Hypothalamus (tissue), 51 donors: ENCODE results near the gene PPP1R27.
A peak's percentile ranks its signal among the peaks of the same experiment; 100 is the strongest.

ENCODE experiments used
- DNase-seq, 51 donors: peaks; one replicate each; lab custom pipeline; 2025; lab: John Stamatoyannopoulos, UW

PPP1R27 gene

DNA sequence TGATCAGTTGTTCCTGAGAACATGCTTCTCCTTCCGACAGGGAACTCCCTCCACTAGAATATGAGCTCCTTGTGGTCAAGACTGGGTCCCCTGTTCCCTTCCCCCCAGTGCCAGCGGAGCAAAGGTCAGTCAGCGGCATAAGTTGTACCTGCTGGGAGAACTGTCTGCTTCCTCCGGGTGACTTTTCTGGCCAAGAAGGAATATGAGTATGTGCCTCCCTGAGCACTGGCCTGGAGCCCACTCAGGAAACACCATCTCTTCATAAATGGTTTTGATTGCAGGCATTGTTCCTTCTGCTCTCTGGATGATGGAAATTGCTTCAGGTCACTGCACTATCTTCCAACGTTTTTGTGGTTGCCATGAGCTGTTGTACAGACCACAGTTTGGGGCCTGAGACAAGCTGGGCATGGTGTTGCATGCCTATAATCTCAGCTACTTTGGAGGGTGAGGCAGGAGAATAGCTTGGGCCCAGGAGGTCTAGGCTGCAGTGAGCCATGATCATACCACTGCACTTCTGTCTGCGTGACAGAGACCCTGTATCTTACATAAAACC, 28.3 kb upstream of the PPP1R27 start:
- no peak for DNase-seq

DNA sequence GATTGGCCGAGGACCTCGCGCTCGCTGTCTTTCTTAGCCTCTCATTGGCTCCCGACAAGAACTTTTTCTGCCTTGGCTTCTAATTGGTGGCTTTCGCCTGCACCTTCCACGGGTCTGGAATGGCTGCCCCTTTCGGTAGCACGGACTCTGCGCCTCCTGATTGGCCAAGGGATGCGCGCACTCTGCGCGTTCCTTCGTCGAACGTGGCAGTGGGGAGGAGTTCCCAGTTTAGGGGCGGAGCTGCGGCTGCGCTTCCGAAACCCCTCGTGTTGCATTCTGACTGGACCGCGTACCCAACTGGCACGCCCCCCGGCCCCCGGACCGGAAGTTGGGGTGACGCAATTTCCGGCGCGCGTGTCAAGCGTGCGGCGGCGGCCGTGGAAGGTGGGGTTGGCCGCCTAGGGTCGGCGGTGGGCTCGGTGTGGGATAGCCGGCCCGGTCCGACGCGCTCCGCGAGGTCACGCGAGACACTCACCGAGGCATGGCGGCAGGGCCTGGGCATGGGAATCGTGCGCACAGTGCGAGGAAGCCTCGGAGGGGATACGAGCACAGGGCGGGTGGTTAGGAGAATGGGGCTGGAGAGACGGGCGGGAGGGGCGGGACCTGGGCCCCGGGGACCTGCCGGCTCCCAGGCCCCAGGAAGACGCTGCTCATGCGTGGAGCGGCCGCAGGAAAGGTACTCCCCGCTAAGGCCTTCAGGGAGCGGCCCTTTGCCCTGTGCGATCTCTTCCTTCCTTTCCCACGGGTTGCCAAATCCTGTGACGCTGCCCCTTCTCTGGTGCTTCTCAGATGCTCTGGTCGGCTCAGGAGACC, 26.1 kb upstream of the PPP1R27 start:
- DNase-seq = peak; percentile 90 to 100 (median 99)

DNA sequence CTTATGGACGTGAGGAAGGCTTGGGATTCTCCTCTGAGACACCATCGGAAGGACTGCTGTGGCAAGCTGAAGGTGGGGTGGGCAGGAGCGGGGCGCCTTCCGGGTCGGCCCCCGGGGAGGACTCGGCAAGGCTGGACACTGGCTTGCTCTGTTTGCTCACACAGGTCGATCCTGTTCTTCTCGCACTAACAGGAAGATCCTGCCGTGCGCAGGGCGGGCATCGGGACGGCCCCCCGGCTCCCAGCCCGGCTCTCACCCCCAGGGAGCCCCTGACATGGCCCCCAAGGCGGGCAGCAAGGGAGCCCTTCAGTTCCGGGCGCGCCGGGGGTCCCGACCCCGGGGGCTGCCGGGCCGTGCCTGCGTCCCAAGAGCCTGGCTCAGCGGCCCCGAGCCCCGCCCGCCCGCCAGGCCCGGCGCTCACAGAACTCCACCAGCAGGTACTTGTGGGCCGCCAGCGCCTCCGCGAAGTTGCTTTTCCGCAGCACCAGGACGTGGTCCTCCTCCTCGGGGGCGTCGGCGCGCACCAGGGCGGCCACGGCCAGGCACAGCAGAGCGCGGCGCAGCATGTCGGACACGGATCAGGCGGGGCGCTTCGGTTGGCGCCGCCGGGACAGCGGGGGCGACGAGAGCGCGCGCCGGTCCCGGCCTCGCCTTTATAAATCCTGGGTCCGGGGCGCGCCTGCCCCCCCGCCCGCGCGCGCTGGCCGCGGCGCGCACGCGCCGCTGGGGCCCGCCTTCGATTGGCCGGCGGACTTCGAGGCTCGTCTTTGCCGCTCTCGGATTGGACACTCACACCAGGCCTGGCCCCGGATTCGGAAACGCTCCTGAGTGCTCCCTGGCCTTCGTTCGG, 25.3 kb upstream of the PPP1R27 start, which contains the start of gene P4HB:
Gene P4HB, minus strand, starts transcription at position 630 of the 850 bp plus-strand sequence. Its CDS starts 64 bp downstream, at position 566.
- peak in 5 of 51 donors; percentile 99 to 100 (median 100) for DNase-seq

DNA sequence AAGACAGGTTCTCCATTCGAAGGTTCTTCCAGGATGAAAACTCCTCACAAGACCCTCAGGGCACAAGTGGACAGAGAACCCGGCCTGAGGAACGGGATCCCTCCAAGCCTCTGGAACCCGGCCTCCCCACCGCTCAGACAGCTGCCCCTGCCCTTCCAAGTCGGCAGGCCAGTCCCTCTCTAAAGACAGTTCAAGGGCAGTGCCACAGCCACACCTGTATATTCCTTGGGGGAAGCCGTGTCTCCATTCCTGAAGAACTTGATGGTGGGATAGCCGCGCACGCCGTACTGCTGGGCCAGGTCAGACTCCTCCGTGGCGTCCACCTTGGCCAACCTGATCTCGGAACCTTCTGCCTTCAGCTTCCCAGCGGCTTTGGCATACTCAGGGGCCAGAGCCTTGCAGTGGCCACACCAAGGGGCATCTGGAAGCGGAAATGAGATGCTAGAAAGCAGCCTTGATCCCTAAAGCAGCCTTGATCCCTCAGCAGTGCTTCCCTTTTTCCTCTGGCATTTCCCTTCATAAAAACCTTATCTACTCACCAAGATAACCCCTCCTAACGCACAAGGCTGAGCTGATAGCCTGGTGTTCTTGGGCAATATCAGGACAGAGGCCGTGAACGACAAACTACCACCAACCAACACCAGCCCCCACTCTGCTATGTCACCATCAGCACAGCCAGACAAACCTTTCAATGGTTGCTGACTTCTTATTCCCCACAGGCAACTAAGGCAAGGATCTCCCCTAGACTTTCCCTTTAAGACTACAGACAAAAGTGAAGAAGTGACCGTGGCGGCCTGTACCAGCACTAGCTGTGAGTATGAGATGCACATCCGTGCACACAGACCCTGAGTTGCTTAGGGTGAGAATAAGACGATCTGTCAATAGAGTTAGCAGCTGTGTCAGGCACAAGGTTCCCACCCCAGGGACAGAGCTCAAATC, 24.4 kb upstream of the PPP1R27 start:
- DNase-seq = no peak

DNA sequence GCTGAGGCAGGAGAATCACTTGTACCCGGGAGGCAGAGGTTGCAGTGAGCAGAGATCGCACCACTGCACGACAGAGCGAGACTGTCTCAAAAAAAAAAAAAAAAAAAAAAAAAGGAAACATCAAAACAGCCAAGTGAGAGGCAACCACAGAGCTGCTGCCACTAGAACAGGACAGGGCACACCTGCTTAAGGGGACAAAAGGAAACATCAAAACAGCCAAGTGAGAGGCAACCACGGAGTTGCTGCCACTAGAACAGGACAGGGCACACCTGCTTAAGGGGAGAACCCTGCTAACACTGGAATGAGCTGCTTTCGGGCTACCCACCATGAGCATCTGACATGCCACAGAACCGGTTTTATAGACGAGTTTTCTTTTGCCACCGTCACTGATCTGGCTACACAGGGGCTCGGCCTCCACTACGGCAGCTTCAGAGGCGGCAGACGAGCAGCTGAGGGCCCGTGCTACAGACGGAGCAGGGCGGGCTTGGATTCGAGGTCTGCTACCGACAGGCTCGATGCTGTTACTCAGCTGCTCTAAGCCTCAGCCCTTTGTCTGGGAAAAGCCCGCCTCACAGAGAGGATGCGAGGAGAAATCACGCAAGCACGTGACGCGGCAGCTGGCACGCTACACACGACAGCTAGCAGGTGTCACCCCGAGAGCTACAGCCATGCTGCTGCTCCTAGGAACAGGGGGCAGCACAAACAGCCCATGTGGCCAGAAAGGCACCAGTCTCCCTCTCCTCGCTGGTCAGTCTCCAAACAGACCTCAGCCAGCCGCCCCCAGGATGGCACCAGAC, 23.5 kb upstream of the PPP1R27 start:
- no peak for DNase-seq

DNA sequence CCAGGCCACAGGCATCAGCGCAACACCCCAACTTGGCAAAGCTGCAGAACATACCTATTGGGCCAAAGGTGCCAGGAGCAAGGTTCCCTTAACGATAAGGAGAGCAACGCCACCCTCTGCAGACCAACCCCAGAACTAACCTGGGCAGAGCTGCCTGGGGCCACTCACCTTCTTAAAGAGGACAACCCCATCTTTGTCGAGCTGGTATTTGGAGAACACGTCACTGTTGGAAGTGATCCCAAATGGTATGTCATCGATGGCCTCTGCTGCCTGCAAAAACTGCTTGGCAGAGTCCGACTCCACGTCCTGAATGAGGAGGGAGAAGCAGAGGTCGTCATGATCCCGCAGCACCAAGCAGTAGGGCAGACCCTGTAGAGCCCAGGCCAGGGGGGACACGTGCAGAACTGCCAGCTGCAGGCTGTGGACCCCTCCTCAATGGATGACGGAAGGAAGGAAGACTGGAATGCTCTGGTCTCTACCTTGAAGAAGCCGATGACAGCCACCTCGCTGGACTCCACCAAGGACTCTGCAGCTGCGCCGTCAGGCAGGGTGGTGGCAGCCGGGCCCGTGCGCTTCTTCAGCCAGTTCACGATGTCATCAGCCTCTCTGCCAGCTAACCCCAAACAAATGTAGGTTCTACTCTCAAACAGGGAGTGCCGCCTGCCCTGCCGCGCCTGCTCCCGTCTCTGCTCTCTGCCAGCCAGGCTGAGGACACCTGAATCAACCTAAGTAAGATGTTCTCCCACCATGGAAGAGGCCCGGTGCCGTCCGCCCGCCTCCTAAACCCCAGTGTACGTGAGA, 20.3 kb upstream of the PPP1R27 start:
- DNase-seq = no peak

DNA sequence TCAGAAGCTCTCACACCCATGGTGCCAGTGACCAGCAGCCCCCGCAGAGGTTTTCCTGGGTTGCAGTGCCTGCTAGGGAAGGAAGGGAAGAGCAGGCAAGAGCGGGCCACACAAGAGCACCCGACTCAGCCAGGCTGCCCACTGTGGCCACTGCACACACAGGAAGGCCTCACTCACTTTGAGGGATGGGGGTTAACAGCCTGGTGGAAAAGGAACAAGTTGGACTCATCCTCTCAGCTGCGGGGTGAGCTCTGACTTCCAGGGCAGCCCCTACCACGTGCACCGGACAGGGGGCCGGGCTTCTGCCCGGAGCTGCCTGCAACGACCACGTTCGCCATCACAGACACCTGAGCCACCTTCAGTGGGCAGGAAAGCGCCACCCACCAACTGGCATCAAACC, 17.4 kb upstream of the PPP1R27 start:
- DNase-seq = no peak

DNA sequence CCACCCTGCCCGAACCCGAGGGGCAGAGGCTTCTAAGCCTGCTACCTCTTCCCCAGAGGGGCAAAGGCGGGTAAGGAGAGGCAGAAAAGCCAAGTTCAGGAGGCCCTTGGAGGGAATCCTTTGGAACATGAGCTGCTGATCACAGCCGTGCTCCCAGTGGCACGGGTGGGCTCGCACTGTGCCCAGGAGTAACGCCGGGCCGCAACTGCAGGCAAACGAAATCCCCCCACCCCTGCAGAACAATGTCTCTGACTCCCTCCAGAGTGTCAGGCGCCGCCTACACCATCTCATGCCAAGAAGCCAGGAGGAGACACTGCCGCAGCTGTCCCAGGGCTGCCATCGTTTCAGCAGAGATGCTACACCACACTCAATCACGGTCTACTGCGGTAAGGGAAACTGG, 16.6 kb upstream of the PPP1R27 start:
- no peak for DNase-seq

DNA sequence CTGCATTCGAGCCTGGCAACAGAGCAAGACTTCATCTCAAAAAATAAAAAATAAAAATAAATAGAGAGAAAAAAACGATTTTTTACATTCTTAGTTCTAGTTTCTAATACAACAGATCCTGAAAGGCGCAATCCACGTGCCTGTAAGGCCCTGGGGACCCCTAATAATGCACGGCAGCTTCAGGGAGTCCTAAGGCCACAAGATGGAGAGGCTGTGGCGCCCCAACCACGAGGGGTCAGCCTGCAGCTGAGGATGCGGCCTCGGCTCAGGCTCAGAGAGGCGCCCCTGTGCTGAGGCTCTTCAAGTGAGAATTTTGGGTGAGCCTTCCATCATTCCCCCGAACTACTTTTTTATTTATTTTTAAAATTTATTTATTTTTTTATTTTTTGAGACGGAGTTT, 14.6 kb upstream of the PPP1R27 start:
- no peak for DNase-seq

DNA sequence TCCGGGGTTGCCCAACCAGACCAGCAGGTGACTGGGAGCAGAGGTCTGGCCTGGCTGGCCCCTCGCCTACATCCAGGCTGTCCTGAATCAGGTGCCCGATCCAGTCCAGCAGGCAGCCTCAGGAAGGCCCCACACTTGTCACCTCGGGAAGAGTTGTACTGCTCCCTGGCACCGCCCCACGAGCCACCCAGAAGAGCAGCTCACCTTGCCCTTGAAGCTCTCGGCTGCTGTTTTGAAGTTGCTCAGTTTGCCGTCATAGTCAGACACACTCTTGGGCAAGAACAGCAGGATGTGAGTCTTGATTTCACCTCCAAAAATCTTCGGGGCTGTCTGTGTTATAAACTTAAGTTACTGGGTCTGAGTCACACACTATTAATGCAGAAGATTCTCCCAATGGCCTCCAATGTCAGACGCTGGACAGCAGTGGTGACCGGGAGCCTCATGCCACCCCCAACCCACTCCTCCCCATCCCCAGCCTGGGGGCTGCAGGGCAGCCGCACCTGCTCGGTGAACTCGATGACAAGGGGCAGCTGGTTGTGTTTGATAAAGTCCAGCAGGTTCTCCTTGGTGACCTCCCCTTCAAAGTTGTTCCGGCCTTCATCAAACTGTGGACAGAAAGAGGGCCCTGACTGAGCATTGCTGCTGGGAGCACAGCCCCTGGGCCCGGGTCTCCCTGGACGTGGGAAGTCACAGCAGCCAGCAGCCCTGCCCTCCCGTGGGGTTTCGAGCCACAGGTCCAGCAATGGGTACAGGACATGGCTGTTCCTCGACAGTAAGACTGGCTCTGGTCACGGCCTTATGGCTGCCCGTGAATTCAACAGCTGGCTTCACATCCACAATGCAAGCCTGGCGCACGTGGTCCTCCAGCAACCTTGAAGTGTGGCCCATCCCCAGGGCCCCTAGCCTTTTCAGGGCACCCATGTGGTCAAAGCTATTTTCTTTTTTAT, 12.2 kb upstream of the PPP1R27 start:
- DNase-seq = no peak

DNA sequence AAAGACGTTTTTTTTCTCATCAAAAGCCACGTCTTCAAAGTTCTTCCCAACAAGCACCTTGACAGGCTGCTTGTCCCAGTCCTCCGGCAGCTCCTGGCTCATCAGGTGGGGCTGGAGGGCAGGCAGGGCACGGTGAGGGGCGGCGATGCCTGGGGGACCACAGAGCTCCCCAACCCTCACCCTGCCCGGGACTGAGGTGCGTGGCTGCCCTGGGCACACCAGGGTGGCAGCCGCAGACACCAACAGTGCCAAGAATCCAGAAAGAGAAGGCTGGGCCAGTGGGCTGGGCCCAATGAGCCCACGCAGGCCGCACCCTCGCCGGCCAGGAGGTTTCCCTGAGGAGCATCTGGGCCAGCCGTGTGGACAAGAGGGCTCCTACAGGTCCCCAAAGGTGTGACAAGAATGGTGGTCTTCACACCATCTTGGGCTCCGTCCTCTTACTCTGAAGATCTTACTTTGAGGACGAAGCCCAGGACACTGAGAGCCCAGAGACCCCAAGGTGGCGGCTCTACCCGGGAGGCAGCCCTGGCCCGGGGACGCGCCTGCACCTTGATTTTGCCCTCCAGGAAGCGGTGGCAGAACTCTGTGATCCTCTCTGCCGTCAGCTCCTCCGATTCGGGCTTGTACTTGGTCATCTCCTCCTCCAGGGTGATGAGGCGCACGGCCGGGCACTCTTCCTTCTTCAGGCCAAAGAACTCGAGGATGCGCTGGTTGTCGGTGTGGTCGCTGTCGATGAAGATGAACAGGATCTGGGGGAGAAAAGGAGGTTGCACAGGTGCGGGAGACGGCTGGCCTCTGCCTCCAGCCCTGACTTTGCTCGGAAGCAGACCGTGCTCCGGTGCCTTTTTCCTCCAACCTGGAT, 11.3 kb upstream of the PPP1R27 start:
- DNase-seq = no peak

DNA sequence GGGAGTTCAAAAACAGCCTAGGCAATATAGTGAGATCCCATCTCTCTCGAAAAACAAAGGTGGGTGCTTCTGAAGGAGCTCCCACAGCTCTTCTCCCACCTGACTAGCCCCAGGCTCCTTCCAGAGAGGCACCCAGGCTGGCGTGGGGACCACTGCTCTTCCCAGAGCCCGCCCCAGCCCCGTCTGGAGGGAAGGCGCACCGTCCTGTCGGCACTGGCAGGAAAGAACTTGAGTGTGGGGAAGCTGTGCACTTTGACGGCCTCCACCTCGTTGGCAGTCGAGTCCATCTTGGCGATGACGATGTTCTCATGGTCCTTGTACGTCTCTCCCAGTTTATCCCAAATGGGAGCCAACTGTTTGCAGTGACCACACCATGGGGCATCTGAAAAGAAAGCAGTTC, 10.5 kb upstream of the PPP1R27 start:
- DNase-seq = no peak

DNA sequence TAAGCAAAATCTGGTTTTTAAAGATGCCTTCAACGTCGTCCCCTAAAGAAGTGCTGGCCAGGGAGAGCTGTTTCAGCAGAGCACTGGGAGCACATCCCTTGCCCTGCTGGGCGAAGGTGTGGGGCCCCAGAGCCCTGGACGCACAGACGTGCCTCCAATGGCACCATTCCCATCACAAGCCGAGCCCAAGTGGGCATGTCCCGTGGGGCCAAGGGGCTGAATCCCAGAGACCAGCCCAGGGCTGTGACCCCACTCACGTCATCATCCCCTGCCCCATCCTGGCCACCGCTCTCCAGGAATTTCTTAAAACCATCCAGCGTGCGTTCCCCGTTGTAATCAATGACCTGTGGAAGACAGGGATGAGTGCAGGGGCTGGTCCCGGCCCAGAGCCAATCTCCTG, 10.0 kb upstream of the PPP1R27 start:
- DNase-seq = no peak

DNA sequence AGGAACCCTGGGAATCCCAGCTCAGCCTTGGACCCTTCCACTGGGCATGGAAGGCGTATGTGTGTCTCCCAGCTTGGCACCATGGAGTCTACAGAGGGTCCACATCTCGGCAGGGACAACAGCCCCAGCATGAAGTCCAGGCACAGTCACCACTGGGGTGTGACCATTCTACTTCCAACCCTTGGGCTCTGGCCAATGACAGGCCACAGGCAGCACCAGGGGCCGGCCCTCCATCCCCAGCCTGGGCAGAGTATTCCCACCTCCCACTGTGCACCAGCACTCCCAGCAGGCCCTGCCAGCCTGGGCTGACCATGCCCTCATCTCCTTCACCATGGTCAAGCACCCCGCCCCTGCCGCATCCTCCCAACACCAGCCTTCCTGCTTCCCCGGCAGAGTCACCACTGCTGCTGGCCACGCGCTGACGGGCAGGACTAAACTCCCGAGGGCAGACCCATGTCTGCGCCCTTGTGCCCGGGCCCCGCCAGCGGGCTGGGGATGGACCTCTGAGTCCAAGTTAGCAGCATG, 9.5 kb upstream of the PPP1R27 start:
- DNase-seq = no peak

DNA sequence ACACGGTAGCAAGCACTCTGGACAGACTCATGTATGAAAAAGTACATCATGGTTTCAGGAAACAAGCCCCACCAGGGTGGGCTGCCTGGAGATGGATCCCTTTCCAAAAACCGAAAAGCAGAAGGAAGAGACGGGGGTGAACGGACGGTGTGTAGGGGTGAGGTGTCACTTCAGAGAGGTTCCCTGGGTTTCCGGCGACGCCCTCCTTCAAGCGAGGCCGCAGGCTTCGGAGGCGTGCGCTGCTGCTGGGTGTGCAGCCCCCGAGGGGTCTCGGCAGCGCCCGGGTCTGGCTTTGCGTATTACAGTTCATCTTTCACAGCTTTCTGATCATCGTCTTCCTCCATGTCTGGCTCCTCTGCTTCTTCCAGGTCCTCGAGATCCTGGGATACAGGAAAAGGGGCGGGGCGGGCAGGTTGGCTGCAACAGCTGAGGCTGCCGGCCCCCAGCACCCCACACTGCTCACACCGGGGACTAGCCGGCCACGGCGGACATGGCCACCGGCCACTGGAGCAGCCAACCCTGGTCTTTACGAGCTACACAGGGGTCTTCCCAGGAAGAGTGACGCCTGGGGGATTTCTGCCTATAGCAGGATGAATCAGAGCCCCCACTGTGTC, 9.0 kb upstream of the PPP1R27 start:
- no peak for DNase-seq
